Breast epithelium (tissue), 3 donors: ENCODE results near the gene MYO1B.

ENCODE experiments used
- CTCF ChIP-seq, 3 donors: fragments of 450-650 bp; IDR thresholded peaks; one replicate each; pipeline ENCODE4 v1.5.1; 2016 to 2017; ENCODE audit warnings: antibody characterized with exemption in 3 of 3, mild to moderate bottlenecking in 3 of 3, moderate library complexity in 3 of 3
- POLR2A ChIP-seq: fragments of 450-650 bp; IDR thresholded peaks from one replicate; pipeline ENCODE4 v1.6.1; 2016; ENCODE audit warnings: antibody characterized with exemption, mild to moderate bottlenecking, moderate library complexity
- POLR2AphosphoS5 ChIP-seq, 3 donors: sonication (generic); formaldehyde crosslinking; IDR thresholded peaks; one replicate each; pipeline ENCODE4 v1.6.1; 2017; ENCODE audit warnings: antibody characterized with exemption in 3 of 3

GRCh38 chr2:191255756-191256312 lies 10.6 kb downstream of the MYO1B start:
- TF ChIP-seq POLR2AphosphoS5 (IDR thresholded peaks at IDR 0.05) (no peak), CTCF (IDR thresholded peaks at IDR 0.05) (no peak), POLR2A (no peak)
